ENCODE results near the gene ACAP3.
"Not testable (repeated sequence)": the region's sequence is repeated elsewhere in the genome, so short reads cannot be mapped to it uniquely, and the experiment has no call there.

DNA sequence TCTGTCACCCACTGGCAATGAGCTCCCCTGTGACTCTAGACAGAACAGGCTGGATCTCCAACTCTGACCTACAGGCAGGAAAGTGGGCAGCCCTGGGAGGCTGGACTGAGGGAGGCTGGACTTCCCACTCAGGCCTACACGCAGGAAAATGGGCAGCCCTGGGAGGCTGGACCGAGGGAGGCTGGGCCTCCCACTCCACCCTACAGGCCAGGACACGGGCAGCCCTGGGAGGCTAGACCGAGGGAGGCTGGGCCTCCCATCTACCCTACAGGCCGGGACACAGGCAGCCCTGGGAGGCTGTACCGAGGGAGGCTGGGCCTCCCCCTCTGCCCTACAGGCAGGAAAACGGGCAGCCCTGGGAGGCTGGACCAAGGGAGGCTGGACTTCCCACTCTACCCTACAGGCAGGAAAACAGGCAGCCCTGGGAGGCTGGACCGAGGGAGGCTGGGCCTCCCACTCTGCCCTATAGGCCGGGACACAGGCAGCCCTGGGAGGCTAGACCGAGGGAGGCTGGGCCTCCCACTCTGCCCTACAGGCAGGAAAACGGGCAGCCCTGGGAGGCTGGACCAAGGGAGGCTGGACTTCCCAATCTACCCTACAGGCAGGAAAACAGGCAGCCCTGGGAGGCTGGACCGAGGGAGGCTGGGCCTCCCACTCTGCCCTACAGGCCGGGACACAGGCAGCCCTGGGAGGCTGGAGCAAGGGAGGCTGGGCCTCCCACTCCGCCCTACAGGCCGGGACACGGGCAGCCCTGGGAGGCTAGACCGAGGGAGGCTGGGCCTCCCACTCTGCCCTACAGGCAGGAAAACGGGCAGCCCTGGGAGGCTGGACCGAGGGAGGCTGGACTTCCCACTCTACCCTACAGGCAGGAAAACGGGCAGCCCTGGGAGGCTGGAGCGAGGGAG, 59.5 kb downstream of the ACAP3 start:
- TF ChIP-seq, protein P1, sequence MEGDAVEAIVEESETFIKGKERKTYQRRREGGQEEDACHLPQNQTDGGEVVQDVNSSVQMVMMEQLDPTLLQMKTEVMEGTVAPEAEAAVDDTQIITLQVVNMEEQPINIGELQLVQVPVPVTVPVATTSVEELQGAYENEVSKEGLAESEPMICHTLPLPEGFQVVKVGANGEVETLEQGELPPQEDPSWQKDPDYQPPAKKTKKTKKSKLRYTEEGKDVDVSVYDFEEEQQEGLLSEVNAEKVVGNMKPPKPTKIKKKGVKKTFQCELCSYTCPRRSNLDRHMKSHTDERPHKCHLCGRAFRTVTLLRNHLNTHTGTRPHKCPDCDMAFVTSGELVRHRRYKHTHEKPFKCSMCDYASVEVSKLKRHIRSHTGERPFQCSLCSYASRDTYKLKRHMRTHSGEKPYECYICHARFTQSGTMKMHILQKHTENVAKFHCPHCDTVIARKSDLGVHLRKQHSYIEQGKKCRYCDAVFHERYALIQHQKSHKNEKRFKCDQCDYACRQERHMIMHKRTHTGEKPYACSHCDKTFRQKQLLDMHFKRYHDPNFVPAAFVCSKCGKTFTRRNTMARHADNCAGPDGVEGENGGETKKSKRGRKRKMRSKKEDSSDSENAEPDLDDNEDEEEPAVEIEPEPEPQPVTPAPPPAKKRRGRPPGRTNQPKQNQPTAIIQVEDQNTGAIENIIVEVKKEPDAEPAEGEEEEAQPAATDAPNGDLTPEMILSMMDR (IDR thresholded peaks at IDR 0.05; ENCODE audit: extremely low read depth in 1 of 2, insufficient read depth in 1 of 2, low read depth in 1 of 2, low read length in 2 of 2) = not testable (repeated sequence)
- not testable (repeated sequence) for TF ChIP-seq FOS (IDR thresholded peaks at IDR 0.05; ENCODE audit: borderline replicate concordance, insufficient read depth, low read length); POLR2A (IDR thresholded peaks at IDR 0.05; ENCODE audit: low read depth, low read length); EZH2 (IDR thresholded peaks at IDR 0.05; ENCODE audit: borderline replicate concordance, low read depth, low read length, severe bottlenecking); POLR2AphosphoS5 (IDR thresholded peaks at IDR 0.05; ENCODE audit: insufficient read depth, low read depth, low read length); JUN (IDR thresholded peaks at IDR 0.05; ENCODE audit: borderline replicate concordance, insufficient read depth, insufficient read length, low read depth)

Measured in endothelial cell of umbilical vein (primary cell).